Stimulated activated CD8-positive, alpha-beta memory T cell treated with anti-CD3 and anti-CD28 coated beads, Interleukin-7, amount 100 ng/mL, for 4 hours (primary cell): ENCODE measurements around the gene THRB.

Experiments
- DNase-seq, 2 donors: peaks; one replicate each; pipeline ENCODE4 v3.0.0-alpha.2; 2020; ENCODE audit warnings: low read depth in 2 of 2

THRB gene

GRCh38 chr3:24375947-24376384 is 118.7 kb downstream of the THRB start:
- no peak for DNase-seq

- DNase-seq, result no peak
Measured at GRCh38 chr3:24374801-24375200, 119.8 kb downstream of the THRB start.

GRCh38 chr3:24373198-24373959 is 121.3 kb downstream of the THRB start:
- DNase-seq, result no peak

- DNase-seq, result no peak
Measured at GRCh38 chr3:24372559-24373197, 122.0 kb downstream of the THRB start.

- no peak for DNase-seq
Measured at GRCh38 chr3:24370352-24371090, 124.1 kb downstream of the THRB start.

- DNase-seq, result no peak
Measured at GRCh38 chr3:24368605-24369004, 126.0 kb downstream of the THRB start.

- no peak for DNase-seq
Measured at GRCh38 chr3:24367664-24368264, 126.9 kb downstream of the THRB start.

GRCh38 chr3:24367216-24367615 is 127.4 kb downstream of the THRB start:
- DNase-seq, result no peak

GRCh38 chr3:24365168-24365567 is 129.5 kb downstream of the THRB start:
- no peak for DNase-seq

GRCh38 chr3:24364359-24364758 is 130.3 kb downstream of the THRB start:
- DNase-seq, result no peak

- no peak for DNase-seq
Measured at GRCh38 chr3:24363242-24363641, 131.4 kb downstream of the THRB start.

GRCh38 chr3:24361623-24362022 is 133.0 kb downstream of the THRB start:
- DNase-seq, result no peak

- DNase-seq, result no peak
Measured at GRCh38 chr3:24360957-24361356, 133.7 kb downstream of the THRB start.

GRCh38 chr3:24359645-24360462 is 134.8 kb downstream of the THRB start:
- DNase-seq, result no peak

GRCh38 chr3:24359102-24359501 is 135.5 kb downstream of the THRB start:
- no peak for DNase-seq

GRCh38 chr3:24357635-24358034 is 137.0 kb downstream of the THRB start:
- DNase-seq, result no peak

GRCh38 chr3:24355806-24356205 is 138.8 kb downstream of the THRB start:
- DNase-seq, result no peak

GRCh38 chr3:24354230-24354629 is 140.4 kb downstream of the THRB start:
- no peak for DNase-seq

- DNase-seq, result no peak
Measured at GRCh38 chr3:24352893-24353553, 141.6 kb downstream of the THRB start.

GRCh38 chr3:24351779-24352469 is 142.7 kb downstream of the THRB start:
- DNase-seq, result no peak
